ENCODE data around the gene ITGB1. TPM values are rescaled to one million over a fixed set of nuclear protein-coding genes. Genes with fewer than 3 reads are reported as not detected.

The ITGB1 gene
- total and polyA plus RNA-seq, 9 of the 15 experiments (the other 6 are each of a cell fraction or from before 2014, with no cell fraction given): 40.2 to 194 (median 155) TPM

- TF ChIP-seq E2F4 (CRISPR knock-in tag; IDR thresholded peaks at IDR 0.05; ENCODE audit: low read depth) (no peak), ZSCAN32 (CRISPR knock-in tag; IDR thresholded peaks at IDR 0.05) (no peak), MYC (IDR thresholded peaks at IDR 0.05; ENCODE audit: low read depth, low read length) (no peak), MYC (CRISPR knock-in tag; IDR thresholded peaks at IDR 0.05; ENCODE audit: borderline replicate concordance, low read depth) (no peak), ATF7 (IDR thresholded peaks at IDR 0.05) (peak; percentile 13), SAFB (IDR thresholded peaks at IDR 0.05; ENCODE audit: borderline replicate concordance, low read depth, low read length) (no peak; the same call in 1 of the 2 replicates), THAP12 (CRISPR knock-in tag; IDR thresholded peaks at IDR 0.05) (no peak), ZNF165 (CRISPR knock-in tag; IDR thresholded peaks at IDR 0.05; ENCODE audit: borderline replicate concordance) (no peak), STAT5A (IDR thresholded peaks at IDR 0.05; ENCODE audit: borderline replicate concordance, low read length) (no peak), MLLT1 (IDR thresholded peaks at IDR 0.05) (no peak; a peak in 1 of 4 replicates), TEAD2 (tag; IDR thresholded peaks at IDR 0.05) (no peak), MTA3 (IDR thresholded peaks at IDR 0.05; ENCODE audit: borderline replicate concordance) (peak; percentile 46; the same call in 1 of the 2 replicates), MCM7 (IDR thresholded peaks at IDR 0.05) (no peak)
- TF ChIP-seq, protein P1, sequence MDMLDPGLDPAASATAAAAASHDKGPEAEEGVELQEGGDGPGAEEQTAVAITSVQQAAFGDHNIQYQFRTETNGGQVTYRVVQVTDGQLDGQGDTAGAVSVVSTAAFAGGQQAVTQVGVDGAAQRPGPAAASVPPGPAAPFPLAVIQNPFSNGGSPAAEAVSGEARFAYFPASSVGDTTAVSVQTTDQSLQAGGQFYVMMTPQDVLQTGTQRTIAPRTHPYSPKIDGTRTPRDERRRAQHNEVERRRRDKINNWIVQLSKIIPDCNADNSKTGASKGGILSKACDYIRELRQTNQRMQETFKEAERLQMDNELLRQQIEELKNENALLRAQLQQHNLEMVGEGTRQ (CRISPR knock-in tag; IDR thresholded peaks at IDR 0.05): no peak
- TF ChIP-seq, protein P2, sequence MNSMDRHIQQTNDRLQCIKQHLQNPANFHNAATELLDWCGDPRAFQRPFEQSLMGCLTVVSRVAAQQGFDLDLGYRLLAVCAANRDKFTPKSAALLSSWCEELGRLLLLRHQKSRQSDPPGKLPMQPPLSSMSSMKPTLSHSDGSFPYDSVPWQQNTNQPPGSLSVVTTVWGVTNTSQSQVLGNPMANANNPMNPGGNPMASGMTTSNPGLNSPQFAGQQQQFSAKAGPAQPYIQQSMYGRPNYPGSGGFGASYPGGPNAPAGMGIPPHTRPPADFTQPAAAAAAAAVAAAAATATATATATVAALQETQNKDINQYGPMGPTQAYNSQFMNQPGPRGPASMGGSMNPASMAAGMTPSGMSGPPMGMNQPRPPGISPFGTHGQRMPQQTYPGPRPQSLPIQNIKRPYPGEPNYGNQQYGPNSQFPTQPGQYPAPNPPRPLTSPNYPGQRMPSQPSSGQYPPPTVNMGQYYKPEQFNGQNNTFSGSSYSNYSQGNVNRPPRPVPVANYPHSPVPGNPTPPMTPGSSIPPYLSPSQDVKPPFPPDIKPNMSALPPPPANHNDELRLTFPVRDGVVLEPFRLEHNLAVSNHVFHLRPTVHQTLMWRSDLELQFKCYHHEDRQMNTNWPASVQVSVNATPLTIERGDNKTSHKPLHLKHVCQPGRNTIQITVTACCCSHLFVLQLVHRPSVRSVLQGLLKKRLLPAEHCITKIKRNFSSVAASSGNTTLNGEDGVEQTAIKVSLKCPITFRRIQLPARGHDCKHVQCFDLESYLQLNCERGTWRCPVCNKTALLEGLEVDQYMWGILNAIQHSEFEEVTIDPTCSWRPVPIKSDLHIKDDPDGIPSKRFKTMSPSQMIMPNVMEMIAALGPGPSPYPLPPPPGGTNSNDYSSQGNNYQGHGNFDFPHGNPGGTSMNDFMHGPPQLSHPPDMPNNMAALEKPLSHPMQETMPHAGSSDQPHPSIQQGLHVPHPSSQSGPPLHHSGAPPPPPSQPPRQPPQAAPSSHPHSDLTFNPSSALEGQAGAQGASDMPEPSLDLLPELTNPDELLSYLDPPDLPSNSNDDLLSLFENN (IDR thresholded peaks at IDR 0.05; ENCODE audit: low read depth in 2 of 2, low read length in 2 of 2): no peak
- TF ChIP-seq, protein P3, sequence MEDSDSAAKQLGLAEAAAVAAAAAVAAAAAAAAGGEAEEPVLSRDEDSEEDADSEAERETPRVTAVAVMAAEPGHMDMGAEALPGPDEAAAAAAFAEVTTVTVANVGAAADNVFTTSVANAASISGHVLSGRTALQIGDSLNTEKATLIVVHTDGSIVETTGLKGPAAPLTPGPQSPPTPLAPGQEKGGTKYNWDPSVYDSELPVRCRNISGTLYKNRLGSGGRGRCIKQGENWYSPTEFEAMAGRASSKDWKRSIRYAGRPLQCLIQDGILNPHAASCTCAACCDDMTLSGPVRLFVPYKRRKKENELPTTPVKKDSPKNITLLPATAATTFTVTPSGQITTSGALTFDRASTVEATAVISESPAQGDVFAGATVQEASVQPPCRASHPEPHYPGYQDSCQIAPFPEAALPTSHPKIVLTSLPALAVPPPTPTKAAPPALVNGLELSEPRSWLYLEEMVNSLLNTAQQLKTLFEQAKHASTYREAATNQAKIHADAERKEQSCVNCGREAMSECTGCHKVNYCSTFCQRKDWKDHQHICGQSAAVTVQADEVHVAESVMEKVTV (CRISPR knock-in tag; IDR thresholded peaks at IDR 0.05): no peak
Observed at GRCh38 chr10:32957341-32958084, 517 bp downstream of the ITGB1 start (continued).
